Tibial artery (tissue), 4 donors: Measurements from ENCODE around the gene CDC14B.
A peak's percentile ranks its signal among the peaks of the same experiment; 100 is the strongest.

Experiments used
- DNase-seq, 2 donors: peaks; one replicate each; pipeline ENCODE4 v3.0.0-alpha.2; 2019
- H3K27ac ChIP-seq, 2 donors: fragments of 200-600 bp; sonication (generic) in 1 of 2; 1 replicate in 1 of 2; 2 replicates in 1 of 2; pipeline ENCODE4 v1.5.1; 2018 to 2019; ENCODE audit warnings: mild to moderate bottlenecking in 1 of 2
- H3K27me3 ChIP-seq, 2 donors: fragments of 200-600 bp; sonication (generic) in 1 of 2; one replicate each; pipeline versions ENCODE4 v1.5.1 to v1.6.0; 2016 to 2019
- H3K36me3 ChIP-seq, 3 donors: fragments of 200-600 bp; sonication (generic) in 2 of 3; one replicate each; pipeline ENCODE4 v1.5.1; 2016 to 2019; ENCODE audit warnings: mild to moderate bottlenecking in 2 of 3
- H3K4me1 ChIP-seq, 4 donors: fragments of 200-600 bp; sonication (generic) in 2 of 4; 1 replicate in 3 of 4; 2 replicates in 1 of 4; pipeline ENCODE4 v1.5.1; 2016 to 2019
- H3K4me3 ChIP-seq, 2 donors: fragments of 200-600 bp; sonication (generic) in 1 of 2; 1 replicate in 1 of 2; 2 replicates in 1 of 2; pipeline ENCODE4 v1.5.1; 2018 to 2019; ENCODE audit warnings: mild to moderate bottlenecking in 2 of 2
- H3K9me3 ChIP-seq, 3 donors: fragments of 200-600 bp; sonication (generic) in 1 of 3; one replicate each; pipeline ENCODE4 v1.5.1; 2016 to 2019
- CTCF ChIP-seq, 2 experiments: fragments of 200-600 bp in 1 of 2; fragments of 450-650 bp in 1 of 2; IDR thresholded peaks; one replicate each; pipeline ENCODE4 v1.5.1; 2017 to 2019; ENCODE audit warnings: antibody characterized with exemption in 2 of 2, mild to moderate bottlenecking in 1 of 2, moderate library complexity in 1 of 2
- intact Hi-C: fragments of 100-400 bp; cut with DNase I; formaldehyde crosslinking; loops from one replicate; pipeline ENCODE4 v1.15.0; 2023; ENCODE audit warnings: low total_unique reads

CDC14B gene

GRCh38 chr9:96609732-96610131, 9.9 kb downstream of the CDC14B start:
- Histone ChIP-seq H3K4me1 (peaks cover 0 to 34% (median 7%) of the 10 kb centered on the region in 4 donors), H3K36me3 (no peaks in the 10 kb centered on the region), H3K4me3 (no peak overlapping the region), H3K9me3 (no peaks in the 10 kb centered on the region), H3K27ac (no peak overlapping the region), H3K27me3 (no peaks in the 10 kb centered on the region)
- no peak for DNase-seq
- intact Hi-C loops, result loop anchor here (10.0 kb wide), 1 partner anchor 155 kb away; the partner anchor contains the start of gene HABP4
- TF ChIP-seq CTCF (IDR thresholded peaks at IDR 0.05), result no peak

GRCh38 chr9:96607971-96608370, 11.7 kb downstream of the CDC14B start:
- Histone ChIP-seq H3K9me3 (no peaks in the 10 kb centered on the region), H3K36me3 (no peaks in the 10 kb centered on the region), H3K27me3 (no peaks in the 10 kb centered on the region), H3K4me3 (no peak overlapping the region), H3K4me1 (peaks cover 0 to 44% (median 9%) of the 10 kb centered on the region in 4 donors), H3K27ac (no peak overlapping the region)
- intact Hi-C loops, result no loop called here
- DNase-seq, result no peak
- TF ChIP-seq CTCF (IDR thresholded peaks at IDR 0.05), result no peak

- no peaks in the 10 kb centered on the region for H3K9me3 ChIP-seq
- no peak overlapping the region for H3K27ac ChIP-seq
- TF ChIP-seq CTCF (IDR thresholded peaks at IDR 0.05), result no peak
- peaks cover 0 to 24% (median 3%) of the 10 kb centered on the region in 4 donors for H3K4me1 ChIP-seq
- no peaks in the 10 kb centered on the region for H3K36me3 ChIP-seq
- no peak overlapping the region for H3K4me3 ChIP-seq
- intact Hi-C loops, result no loop called here
- DNase-seq, result no peak
- H3K27me3 ChIP-seq, result no peaks in the 10 kb centered on the region
Measured at GRCh38 chr9:96605328-96605727, 14.3 kb downstream of the CDC14B start.

GRCh38 chr9:96604004-96604319, 15.7 kb downstream of the CDC14B start:
- TF ChIP-seq CTCF (IDR thresholded peaks at IDR 0.05), result no peak
- peak; percentile 63 to 78 for DNase-seq
- Histone ChIP-seq H3K27me3 (no peaks in the 10 kb centered on the region), H3K4me1 (peaks cover 0 to 24% (median 3%) of the 10 kb centered on the region in 4 donors), H3K27ac (peak overlapping the region; percentile 47 to 61), H3K9me3 (no peaks in the 10 kb centered on the region), H3K36me3 (no peaks in the 10 kb centered on the region), H3K4me3 (no peak overlapping the region)
- intact Hi-C loops, result no loop called here

- TF ChIP-seq CTCF (IDR thresholded peaks at IDR 0.05), result no peak
- DNase-seq, result no peak
- Histone ChIP-seq H3K4me3 (no peak overlapping the region), H3K36me3 (no peaks in the 10 kb centered on the region), H3K27ac (peak overlapping the region; percentile 47 to 61), H3K4me1 (peaks cover 0 to 24% (median 3%) of the 10 kb centered on the region in 4 donors), H3K27me3 (no peaks in the 10 kb centered on the region), H3K9me3 (no peaks in the 10 kb centered on the region)
- intact Hi-C loops, result no loop called here
Measured at GRCh38 chr9:96603305-96604003, 16.2 kb downstream of the CDC14B start.
